Liver (tissue), 9 donors: ENCODE results near the gene KANK4. TPM values are rescaled to one million over a fixed set of nuclear protein-coding genes. Genes with fewer than 3 reads are reported as not detected.

Experiments used
- DNase-seq: peaks from one replicate; pipeline ENCODE4 v3.0.0-alpha.2; 2017; ENCODE audit warnings: low spot score
- H3K27ac ChIP-seq, 2 donors: one replicate each; pipeline ENCODE4 v1.7.0; 2013; ENCODE audit warnings: inconsistent platforms in 2 of 2, low read length in 2 of 2, control low read depth in 1 of 2, low read depth in 1 of 2, mild to moderate bottlenecking in 1 of 2
- H3K27me3 ChIP-seq, 4 donors: one replicate each; pipeline versions ENCODE4 v1.6.1 to v1.7.0; 2013; ENCODE audit warnings: low read length in 3 of 4, inconsistent platforms in 1 of 4, mild to moderate bottlenecking in 1 of 4, moderate library complexity in 1 of 4; ENCODE audit not compliant: control insufficient read depth in 4 of 4, insufficient read depth in 4 of 4
- H3K36me3 ChIP-seq, 4 donors: one replicate each; pipeline versions ENCODE4 v1.6.1 to v1.7.0; 2013; ENCODE audit warnings: low read length in 3 of 4, mild to moderate bottlenecking in 3 of 4, low read depth in 1 of 4, moderate library complexity in 1 of 4; ENCODE audit not compliant: control insufficient read depth in 4 of 4, insufficient read depth in 3 of 4
- H3K4me1 ChIP-seq, 4 donors: one replicate each; pipeline versions ENCODE4 v1.6.1 to v1.7.0; 2013; ENCODE audit warnings: low read length in 3 of 4, mild to moderate bottlenecking in 3 of 4, moderate library complexity in 1 of 4; ENCODE audit not compliant: control insufficient read depth in 4 of 4, insufficient read depth in 4 of 4
- H3K4me3 ChIP-seq, 3 donors: one replicate each; pipeline versions ENCODE4 v1.6.1 to v1.7.0; 2013; ENCODE audit warnings: low read length in 3 of 3, control low read depth in 1 of 3, low read depth in 1 of 3, mild to moderate bottlenecking in 1 of 3
- H3K9ac ChIP-seq, 2 donors: one replicate each; pipeline ENCODE4 v1.7.0; 2013; ENCODE audit warnings: low read length in 2 of 2, mild to moderate bottlenecking in 2 of 2, moderate library complexity in 2 of 2, control low read depth in 1 of 2, low read depth in 1 of 2
- H3K9me3 ChIP-seq, 4 donors: one replicate each; pipeline versions ENCODE4 v1.6.1 to v1.7.0; 2013; ENCODE audit warnings: low read length in 3 of 4; ENCODE audit not compliant: control insufficient read depth in 4 of 4
- ATF3 ChIP-seq: IDR thresholded peaks from 2 replicates; pipeline ENCODE4 v1.6.1; 2016; ENCODE audit warnings: antibody characterized with exemption
- CTCF ChIP-seq: fragments of 150-350 bp; IDR thresholded peaks from 2 replicates; pipeline ENCODE4 v1.5.1; 2017; ENCODE audit warnings: improper control_type of control experiment, low read depth, low read length; ENCODE audit not compliant: missing input control
- FOXA1 ChIP-seq: IDR thresholded peaks from 2 replicates; pipeline ENCODE4 v1.6.1; 2016; ENCODE audit warnings: antibody characterized with exemption
- FOXA2 ChIP-seq: IDR thresholded peaks from 2 replicates; pipeline ENCODE4 v1.6.1; 2016; ENCODE audit warnings: antibody characterized with exemption
- MAX ChIP-seq: IDR thresholded peaks from 2 replicates; pipeline ENCODE4 v1.6.1; 2016; ENCODE audit warnings: antibody characterized with exemption
- NR2F2 ChIP-seq: IDR thresholded peaks from 2 replicates; pipeline ENCODE4 v1.6.1; 2016; ENCODE audit warnings: antibody characterized with exemption
- REST ChIP-seq: IDR thresholded peaks from 2 replicates; pipeline ENCODE4 v1.6.1; 2016; ENCODE audit warnings: antibody characterized with exemption, mild to moderate bottlenecking
- RXRA ChIP-seq, 2 donors: IDR thresholded peaks; 2 replicates each; pipeline ENCODE4 v1.6.1; 2017 to 2018; ENCODE audit warnings: antibody characterized with exemption in 2 of 2, mild to moderate bottlenecking in 1 of 2
- SP1 ChIP-seq: IDR thresholded peaks from 2 replicates; pipeline ENCODE4 v1.6.1; 2018; ENCODE audit warnings: antibody characterized with exemption, mild to moderate bottlenecking
- TAF1 ChIP-seq: conservative IDR thresholded peaks from 2 replicates; pipeline ENCODE4 v1.6.1; 2016; ENCODE audit warnings: antibody characterized with exemption, mild to moderate bottlenecking
- YY1 ChIP-seq: IDR thresholded peaks from 2 replicates; pipeline ENCODE4 v1.6.1; 2016; ENCODE audit warnings: antibody characterized with exemption, mild to moderate bottlenecking
- ZBTB33 ChIP-seq: IDR thresholded peaks from 2 replicates; pipeline ENCODE4 v1.6.1; 2016; ENCODE audit warnings: antibody characterized with exemption
- WGBS: extraction: QIAGEN DNeasy Blood & Tissue Kit; methylation state at CpG from one replicate; pipeline ENCODE4 v1.1.7; 2013; 5-methylcytosine and 5-hydroxymethylcytosine counted together
- polyA plus RNA-seq, 2 donors: library from polyadenylated mRNA; stranded (reverse) in 1 of 2; unstranded in 1 of 2; fragments of 200-250 nt in 1 of 2; fragments of >200 nt in 1 of 2; fragmentation: Nextera tagmentation in 1 of 2; extraction: Ambion mirVana in 1 of 2; gene quantifications; one replicate each; pipeline versions ENCODE4 v1.2.1 to v1.2.3, GENCODE V29; 2013 to 2015
- total RNA-seq, 2 donors: library from RNA; depleted of rRNA; stranded (reverse); fragments of >200 nt; gene quantifications; one replicate each; pipeline ENCODE4 v1.2.3, GENCODE V29; 2014
- donor health status: healthy.
- donor health status: healthy.
- donor health status: healthy.
- donor health status: healthy.
- donor health status: healthy.

Gene KANK4
- total and polyA plus RNA-seq, 4 donors: 0.58 to 4.6 (median 1.1) TPM

- no peak for TF ChIP-seq CTCF
Observed at GRCh38 chr1:62309906-62310305, 9.3 kb downstream of the KANK4 start (continued).

- no peak overlapping the region for H3K9ac ChIP-seq
- no peaks in the 10 kb centered on the region for H3K27me3 ChIP-seq
- 78% methylated on average over 3 of the region's 3 CpGs for WGBS
- H3K27ac ChIP-seq: no peak overlapping the region
- no peaks in the 10 kb centered on the region for H3K36me3 ChIP-seq
- no peak for TF ChIP-seq SP1
- no peak for TF ChIP-seq TAF1
- no peak for TF ChIP-seq RXRA (IDR thresholded peaks at IDR 0.05)
- no peak for TF ChIP-seq FOXA2
- no peak for TF ChIP-seq YY1
- TF ChIP-seq ATF3: no peak
- TF ChIP-seq MAX: no peak
- TF ChIP-seq CTCF: no peak
- no peak for TF ChIP-seq NR2F2
- no peak for TF ChIP-seq FOXA1
- TF ChIP-seq ZBTB33: no peak
- no peak for TF ChIP-seq REST
- H3K4me1 ChIP-seq: no peaks in the 10 kb centered on the region
- no peak overlapping the region for H3K4me3 ChIP-seq
- no peaks in the 10 kb centered on the region for H3K9me3 ChIP-seq
- DNase-seq: no peak
Observed at GRCh38 chr1:62308606-62309005, 10.6 kb downstream of the KANK4 start.
